ENCODE measurements around the gene MTUS2. TPM values are rescaled to one million over a fixed set of nuclear protein-coding genes. Genes with fewer than 3 reads are reported as not detected.

MTUS2 gene
- polyA plus RNA-seq, 2 of the 4 experiments (the other 2 are of a cell fraction), result not detected

DNA sequence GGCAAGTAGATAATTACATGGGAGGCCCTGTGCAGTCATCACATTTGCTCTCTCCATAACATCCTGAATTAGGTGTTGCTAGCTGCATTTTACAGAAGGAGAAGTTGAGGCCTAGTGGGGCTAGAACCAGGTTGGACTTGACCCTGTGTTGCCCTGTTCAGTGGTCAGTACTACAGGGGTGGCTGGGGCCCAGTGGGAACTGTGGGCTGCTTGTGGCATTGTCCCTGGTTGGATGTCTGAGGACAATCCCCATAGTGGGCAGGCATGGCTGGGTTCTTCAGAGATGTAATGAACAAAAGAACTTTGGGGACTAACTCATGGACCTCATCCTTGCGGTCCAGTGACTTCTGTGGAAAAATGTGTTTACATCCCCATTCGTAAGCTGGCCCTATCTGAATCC lies 38.9 kb downstream of the MTUS2 start:
- DNase-seq (ENCODE audit: low read depth in 1 of 2, low spot score in 1 of 2), result no peak
- WGBS (ENCODE audit: missing lambda C conversion rate), result 45% methylated on average over 2 of the region's 2 CpGs
- Histone ChIP-seq H3K27ac (no peak overlapping the region), H3K4me1 (no peaks in the 10 kb centered on the region), H3K4me2 (no peak overlapping the region), H3K9me3 (no peaks in the 10 kb centered on the region), H3K4me3 (no peak overlapping the region)
- no peak for FAIRE-seq
- ChIA-PET POLR2A (no interaction called here), CTCF (no interaction called here)
- TF ChIP-seq JUN (IDR thresholded peaks at IDR 0.05) (no peak), MAZ (IDR thresholded peaks at IDR 0.05; ENCODE audit: borderline replicate concordance, low read depth, low read length) (no peak), HOXB5 (CRISPR knock-in tag; IDR thresholded peaks at IDR 0.05) (no peak), RFX5 (IDR thresholded peaks at IDR 0.05) (no peak)
- TF ChIP-seq, protein P1, sequence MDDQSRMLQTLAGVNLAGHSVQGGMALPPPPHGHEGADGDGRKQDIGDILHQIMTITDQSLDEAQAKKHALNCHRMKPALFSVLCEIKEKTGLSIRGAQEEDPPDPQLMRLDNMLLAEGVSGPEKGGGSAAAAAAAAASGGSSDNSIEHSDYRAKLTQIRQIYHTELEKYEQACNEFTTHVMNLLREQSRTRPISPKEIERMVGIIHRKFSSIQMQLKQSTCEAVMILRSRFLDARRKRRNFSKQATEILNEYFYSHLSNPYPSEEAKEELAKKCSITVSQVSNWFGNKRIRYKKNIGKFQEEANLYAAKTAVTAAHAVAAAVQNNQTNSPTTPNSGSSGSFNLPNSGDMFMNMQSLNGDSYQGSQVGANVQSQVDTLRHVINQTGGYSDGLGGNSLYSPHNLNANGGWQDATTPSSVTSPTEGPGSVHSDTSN (IDR thresholded peaks at IDR 0.05), result no peak
- TF ChIP-seq, protein P2, sequence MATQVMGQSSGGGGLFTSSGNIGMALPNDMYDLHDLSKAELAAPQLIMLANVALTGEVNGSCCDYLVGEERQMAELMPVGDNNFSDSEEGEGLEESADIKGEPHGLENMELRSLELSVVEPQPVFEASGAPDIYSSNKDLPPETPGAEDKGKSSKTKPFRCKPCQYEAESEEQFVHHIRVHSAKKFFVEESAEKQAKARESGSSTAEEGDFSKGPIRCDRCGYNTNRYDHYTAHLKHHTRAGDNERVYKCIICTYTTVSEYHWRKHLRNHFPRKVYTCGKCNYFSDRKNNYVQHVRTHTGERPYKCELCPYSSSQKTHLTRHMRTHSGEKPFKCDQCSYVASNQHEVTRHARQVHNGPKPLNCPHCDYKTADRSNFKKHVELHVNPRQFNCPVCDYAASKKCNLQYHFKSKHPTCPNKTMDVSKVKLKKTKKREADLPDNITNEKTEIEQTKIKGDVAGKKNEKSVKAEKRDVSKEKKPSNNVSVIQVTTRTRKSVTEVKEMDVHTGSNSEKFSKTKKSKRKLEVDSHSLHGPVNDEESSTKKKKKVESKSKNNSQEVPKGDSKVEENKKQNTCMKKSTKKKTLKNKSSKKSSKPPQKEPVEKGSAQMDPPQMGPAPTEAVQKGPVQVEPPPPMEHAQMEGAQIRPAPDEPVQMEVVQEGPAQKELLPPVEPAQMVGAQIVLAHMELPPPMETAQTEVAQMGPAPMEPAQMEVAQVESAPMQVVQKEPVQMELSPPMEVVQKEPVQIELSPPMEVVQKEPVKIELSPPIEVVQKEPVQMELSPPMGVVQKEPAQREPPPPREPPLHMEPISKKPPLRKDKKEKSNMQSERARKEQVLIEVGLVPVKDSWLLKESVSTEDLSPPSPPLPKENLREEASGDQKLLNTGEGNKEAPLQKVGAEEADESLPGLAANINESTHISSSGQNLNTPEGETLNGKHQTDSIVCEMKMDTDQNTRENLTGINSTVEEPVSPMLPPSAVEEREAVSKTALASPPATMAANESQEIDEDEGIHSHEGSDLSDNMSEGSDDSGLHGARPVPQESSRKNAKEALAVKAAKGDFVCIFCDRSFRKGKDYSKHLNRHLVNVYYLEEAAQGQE (IDR thresholded peaks at IDR 0.05), result no peak
- TF ChIP-seq, protein P3, sequence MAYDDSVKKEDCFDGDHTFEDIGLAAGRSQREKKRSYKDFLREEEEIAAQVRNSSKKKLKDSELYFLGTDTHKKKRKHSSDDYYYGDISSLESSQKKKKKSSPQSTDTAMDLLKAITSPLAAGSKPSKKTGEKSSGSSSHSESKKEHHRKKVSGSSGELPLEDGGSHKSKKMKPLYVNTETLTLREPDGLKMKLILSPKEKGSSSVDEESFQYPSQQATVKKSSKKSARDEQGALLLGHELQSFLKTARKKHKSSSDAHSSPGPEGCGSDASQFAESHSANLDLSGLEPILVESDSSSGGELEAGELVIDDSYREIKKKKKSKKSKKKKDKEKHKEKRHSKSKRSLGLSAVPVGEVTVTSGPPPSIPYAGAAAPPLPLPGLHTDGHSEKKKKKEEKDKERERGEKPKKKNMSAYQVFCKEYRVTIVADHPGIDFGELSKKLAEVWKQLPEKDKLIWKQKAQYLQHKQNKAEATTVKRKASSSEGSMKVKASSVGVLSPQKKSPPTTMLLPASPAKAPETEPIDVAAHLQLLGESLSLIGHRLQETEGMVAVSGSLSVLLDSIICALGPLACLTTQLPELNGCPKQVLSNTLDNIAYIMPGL (CRISPR knock-in tag; IDR thresholded peaks at IDR 0.05; ENCODE audit: borderline replicate concordance), result no peak
- TF ChIP-seq, protein P4, sequence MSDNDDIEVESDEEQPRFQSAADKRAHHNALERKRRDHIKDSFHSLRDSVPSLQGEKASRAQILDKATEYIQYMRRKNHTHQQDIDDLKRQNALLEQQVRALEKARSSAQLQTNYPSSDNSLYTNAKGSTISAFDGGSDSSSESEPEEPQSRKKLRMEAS (IDR thresholded peaks at IDR 0.05), result no peak
- ATAC-seq, result no peak

DNA sequence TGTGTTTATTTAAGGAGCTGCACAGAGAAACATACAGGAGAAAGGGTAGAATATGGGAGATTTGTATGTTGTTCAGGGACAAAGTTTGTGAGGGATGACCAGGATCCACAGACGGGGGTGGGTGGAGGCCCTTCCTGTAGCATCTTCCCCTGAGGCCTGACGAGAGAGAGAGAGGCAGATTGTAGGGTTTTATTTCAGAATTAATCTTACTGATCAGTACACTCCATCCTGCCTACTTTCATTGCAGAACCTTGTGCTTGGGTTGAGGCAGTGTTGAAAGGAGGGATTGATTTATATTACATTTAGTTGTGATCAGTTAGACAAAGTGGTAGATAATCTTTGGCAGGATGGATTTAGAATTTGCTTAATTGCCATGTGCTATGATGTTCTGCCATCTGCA lies 39.6 kb downstream of the MTUS2 start:
- no peaks in the 10 kb centered on the region for H3K4me1 ChIP-seq
- POLR2A ChIA-PET, result no interaction called here
- no peak for DNase-seq (ENCODE audit: low read depth in 1 of 2, low spot score in 1 of 2)
- no peak overlapping the region for H3K27ac ChIP-seq
- 9% methylated on average over 2 of the region's 2 CpGs for WGBS (ENCODE audit: missing lambda C conversion rate)
- ATAC-seq, result no peak
- CTCF ChIA-PET, result no interaction called here
- no peaks in the 10 kb centered on the region for H3K9me3 ChIP-seq
- no peak overlapping the region for H3K4me3 ChIP-seq
- no peak for FAIRE-seq
- no peak overlapping the region for H3K4me2 ChIP-seq
- TF ChIP-seq POLR2AphosphoS2 (conservative IDR thresholded peaks at IDR 0.05; ENCODE audit: low read length) (no peak), HOXA7 (CRISPR knock-in tag; IDR thresholded peaks at IDR 0.05) (no peak), HOXB5 (CRISPR knock-in tag; IDR thresholded peaks at IDR 0.05) (no peak), ZFP36 (IDR thresholded peaks at IDR 0.05; ENCODE audit: borderline replicate concordance, partially characterized antibody) (no peak), HOXB13 (CRISPR knock-in tag; IDR thresholded peaks at IDR 0.05; ENCODE audit: low read depth) (no peak), KDM1A (IDR thresholded peaks at IDR 0.05; ENCODE audit: low read depth) (no peak), JUN (IDR thresholded peaks at IDR 0.05) (no peak)

DNA sequence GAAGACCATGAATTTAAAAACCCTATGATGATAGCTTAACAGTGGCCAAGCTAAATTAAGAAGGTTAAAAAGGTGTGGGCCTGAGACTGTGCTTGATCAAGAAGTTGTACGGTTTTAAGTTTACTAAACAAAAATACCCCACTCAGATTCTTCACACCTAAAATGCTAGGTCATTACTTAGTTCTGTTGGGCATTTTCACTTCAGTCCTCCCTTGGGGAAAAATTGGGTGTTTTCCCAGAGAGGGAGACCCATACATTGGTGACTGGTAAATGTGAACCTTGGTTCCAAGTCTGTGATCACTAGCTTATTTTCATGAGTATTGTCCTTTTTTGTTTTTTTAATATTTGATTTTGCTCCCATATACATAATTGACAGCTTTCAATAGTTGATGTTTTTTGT lies 44.4 kb downstream of the MTUS2 start:
- no peaks in the 10 kb centered on the region for H3K9me3 ChIP-seq
- no peak for FAIRE-seq
- H3K27ac ChIP-seq, result no peak overlapping the region
- H3K4me3 ChIP-seq, result no peak overlapping the region
- 0% methylated on average over 1 of the region's 1 CpG for WGBS (ENCODE audit: missing lambda C conversion rate)
- ATAC-seq, result no peak
- H3K4me1 ChIP-seq, result no peaks in the 10 kb centered on the region
- ChIA-PET CTCF (no interaction called here), POLR2A (no interaction called here)
- H3K4me2 ChIP-seq, result no peak overlapping the region
- DNase-seq (ENCODE audit: low read depth in 1 of 2, low spot score in 1 of 2), result no peak
- no peak for TF ChIP-seq PHF8 (IDR thresholded peaks at IDR 0.05; ENCODE audit: borderline replicate concordance, low read depth)
- TF ChIP-seq SMC3 (IDR thresholded peaks at IDR 0.05), result no peak
- TF ChIP-seq, protein P5, sequence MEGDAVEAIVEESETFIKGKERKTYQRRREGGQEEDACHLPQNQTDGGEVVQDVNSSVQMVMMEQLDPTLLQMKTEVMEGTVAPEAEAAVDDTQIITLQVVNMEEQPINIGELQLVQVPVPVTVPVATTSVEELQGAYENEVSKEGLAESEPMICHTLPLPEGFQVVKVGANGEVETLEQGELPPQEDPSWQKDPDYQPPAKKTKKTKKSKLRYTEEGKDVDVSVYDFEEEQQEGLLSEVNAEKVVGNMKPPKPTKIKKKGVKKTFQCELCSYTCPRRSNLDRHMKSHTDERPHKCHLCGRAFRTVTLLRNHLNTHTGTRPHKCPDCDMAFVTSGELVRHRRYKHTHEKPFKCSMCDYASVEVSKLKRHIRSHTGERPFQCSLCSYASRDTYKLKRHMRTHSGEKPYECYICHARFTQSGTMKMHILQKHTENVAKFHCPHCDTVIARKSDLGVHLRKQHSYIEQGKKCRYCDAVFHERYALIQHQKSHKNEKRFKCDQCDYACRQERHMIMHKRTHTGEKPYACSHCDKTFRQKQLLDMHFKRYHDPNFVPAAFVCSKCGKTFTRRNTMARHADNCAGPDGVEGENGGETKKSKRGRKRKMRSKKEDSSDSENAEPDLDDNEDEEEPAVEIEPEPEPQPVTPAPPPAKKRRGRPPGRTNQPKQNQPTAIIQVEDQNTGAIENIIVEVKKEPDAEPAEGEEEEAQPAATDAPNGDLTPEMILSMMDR (IDR thresholded peaks at IDR 0.05), result no peak
- no peak for TF ChIP-seq CBX8 (IDR thresholded peaks at IDR 0.05)
- TF ChIP-seq SREBF2 (IDR thresholded peaks at IDR 0.05), result no peak
- no peak for TF ChIP-seq CEBPB (IDR thresholded peaks at IDR 0.05)
- no peak for TF ChIP-seq FOSL2 (IDR thresholded peaks at IDR 0.05)
- no peak for TF ChIP-seq FOSL2 (CRISPR knock-in tag; IDR thresholded peaks at IDR 0.05)
- TF ChIP-seq HDAC2 (IDR thresholded peaks at IDR 0.05), result no peak
- no peak for TF ChIP-seq EHF (CRISPR knock-in tag; IDR thresholded peaks at IDR 0.05)
- no peak for TF ChIP-seq POLR2A (IDR thresholded peaks at IDR 0.05; ENCODE audit: low read length)
- TF ChIP-seq, protein P4 (IDR thresholded peaks at IDR 0.05), result no peak
- no peak for TF ChIP-seq CHD4 (IDR thresholded peaks at IDR 0.05; ENCODE audit: borderline replicate concordance)
- no peak for TF ChIP-seq CBX2 (IDR thresholded peaks at IDR 0.05; ENCODE audit: borderline replicate concordance, low read depth)
- no peak for TF ChIP-seq KDM1A (IDR thresholded peaks at IDR 0.05; ENCODE audit: low read depth)
- TF ChIP-seq, protein P6, sequence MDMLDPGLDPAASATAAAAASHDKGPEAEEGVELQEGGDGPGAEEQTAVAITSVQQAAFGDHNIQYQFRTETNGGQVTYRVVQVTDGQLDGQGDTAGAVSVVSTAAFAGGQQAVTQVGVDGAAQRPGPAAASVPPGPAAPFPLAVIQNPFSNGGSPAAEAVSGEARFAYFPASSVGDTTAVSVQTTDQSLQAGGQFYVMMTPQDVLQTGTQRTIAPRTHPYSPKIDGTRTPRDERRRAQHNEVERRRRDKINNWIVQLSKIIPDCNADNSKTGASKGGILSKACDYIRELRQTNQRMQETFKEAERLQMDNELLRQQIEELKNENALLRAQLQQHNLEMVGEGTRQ (IDR thresholded peaks at IDR 0.05), result no peak
- no peak for TF ChIP-seq ZFP36 (IDR thresholded peaks at IDR 0.05; ENCODE audit: borderline replicate concordance, partially characterized antibody)
